NCI-H1930 (cell line): ENCODE measurements around the gene LRRC7.
A peak's percentile ranks its signal among the peaks of the same experiment; 100 is the strongest.
"Not testable (repeated sequence)": the region's sequence is repeated elsewhere in the genome, so short reads cannot be mapped to it uniquely, and the experiment has no call there.

Experiments used
- DNase-seq, 2 experiments: peaks; one replicate each; lab custom pipeline; 2025; lab: John Stamatoyannopoulos, UW

The LRRC7 gene

GRCh38 chr1:70042090-70042731 lies 474.5 kb downstream of the LRRC7 start:
- DNase-seq, result no peak

GRCh38 chr1:70043804-70044203 lies 476.1 kb downstream of the LRRC7 start:
- no peak for DNase-seq

- no peak for DNase-seq
These were observed 477.1 kb downstream of the LRRC7 start for GRCh38 chr1:70044832-70045231.

- not testable (repeated sequence) for DNase-seq
These were observed 477.9 kb downstream of the LRRC7 start for GRCh38 chr1:70045581-70045980.

GRCh38 chr1:70048336-70049094 lies 480.8 kb downstream of the LRRC7 start:
- DNase-seq, result no peak

GRCh38 chr1:70051926-70052325 lies 484.2 kb downstream of the LRRC7 start:
- DNase-seq, result no peak

- no peak for DNase-seq
These were observed 489.8 kb downstream of the LRRC7 start for GRCh38 chr1:70057500-70057899.

GRCh38 chr1:70061231-70061630 lies 493.5 kb downstream of the LRRC7 start:
- no peak for DNase-seq

GRCh38 chr1:70063861-70064260 lies 496.1 kb downstream of the LRRC7 start:
- DNase-seq, result no peak

- no peak for DNase-seq
These were observed 499.0 kb downstream of the LRRC7 start for GRCh38 chr1:70066711-70067110.

GRCh38 chr1:70071601-70072000 lies 503.9 kb downstream of the LRRC7 start:
- DNase-seq, result no peak

- peak in 1 of 2 experiments; percentile 47 for DNase-seq
These were observed 504.6 kb downstream of the LRRC7 start for GRCh38 chr1:70072231-70072751.

GRCh38 chr1:70075761-70076160 lies 508.0 kb downstream of the LRRC7 start:
- DNase-seq, result no peak

- DNase-seq, result no peak
These were observed 509.3 kb downstream of the LRRC7 start for GRCh38 chr1:70077066-70077465.

- DNase-seq, result no peak
These were observed 511.8 kb downstream of the LRRC7 start for GRCh38 chr1:70079546-70079945.

- no peak for DNase-seq
These were observed 515.8 kb downstream of the LRRC7 start for GRCh38 chr1:70083519-70083918.

GRCh38 chr1:70084314-70084915 lies 516.7 kb downstream of the LRRC7 start:
- DNase-seq, result no peak

- DNase-seq, result no peak
These were observed 517.8 kb downstream of the LRRC7 start for GRCh38 chr1:70085521-70085920.

GRCh38 chr1:70086897-70087296 lies 519.2 kb downstream of the LRRC7 start:
- no peak for DNase-seq

- no peak for DNase-seq
These were observed 522.4 kb downstream of the LRRC7 start for GRCh38 chr1:70090141-70090540.

- no peak for DNase-seq
These were observed 523.2 kb downstream of the LRRC7 start for GRCh38 chr1:70090875-70091274.

- DNase-seq, result no peak
These were observed 524.1 kb downstream of the LRRC7 start for GRCh38 chr1:70091811-70092210.

GRCh38 chr1:70092526-70092925 lies 524.8 kb downstream of the LRRC7 start:
- DNase-seq, result no peak
